ENCODE data around the gene CYB5R4.
A peak's percentile ranks its signal among the peaks of the same experiment; 100 is the strongest.
"Not testable (repeated sequence)": the region's sequence is repeated elsewhere in the genome, so short reads cannot be mapped to it uniquely, and the experiment has no call there.

The CYB5R4 gene

DNA sequence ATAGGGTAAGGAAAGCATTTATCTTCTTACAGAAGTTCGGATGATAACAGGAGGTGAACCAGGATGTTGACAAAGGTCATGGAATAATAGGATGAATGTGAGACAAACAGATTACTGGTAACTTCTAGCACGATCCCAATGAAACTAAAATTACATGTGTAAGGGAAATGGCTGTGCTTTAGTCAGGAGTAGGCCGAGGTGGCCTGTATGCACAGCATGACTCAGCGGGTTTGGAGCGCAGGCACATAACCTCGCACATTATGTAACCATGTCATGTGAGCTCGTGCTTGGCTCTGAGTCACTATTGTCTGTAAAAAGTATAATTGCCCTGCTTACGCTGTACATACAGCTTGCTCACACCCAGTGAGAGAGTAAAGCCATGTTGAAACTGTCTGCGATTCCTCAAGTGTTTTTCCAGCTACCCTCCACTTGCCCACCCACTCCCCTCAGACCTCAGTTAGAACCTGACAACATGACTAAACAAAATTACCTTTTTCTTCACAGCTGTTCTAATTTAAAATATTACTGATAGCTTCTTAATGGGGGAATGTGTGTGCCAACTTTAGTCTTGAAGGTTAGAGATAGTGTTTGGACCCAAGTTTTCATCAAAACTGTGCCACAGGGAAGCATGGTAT is 8.2 kb downstream of the CYB5R4 start:
- peak; percentile 14 for DNase-seq

DNA sequence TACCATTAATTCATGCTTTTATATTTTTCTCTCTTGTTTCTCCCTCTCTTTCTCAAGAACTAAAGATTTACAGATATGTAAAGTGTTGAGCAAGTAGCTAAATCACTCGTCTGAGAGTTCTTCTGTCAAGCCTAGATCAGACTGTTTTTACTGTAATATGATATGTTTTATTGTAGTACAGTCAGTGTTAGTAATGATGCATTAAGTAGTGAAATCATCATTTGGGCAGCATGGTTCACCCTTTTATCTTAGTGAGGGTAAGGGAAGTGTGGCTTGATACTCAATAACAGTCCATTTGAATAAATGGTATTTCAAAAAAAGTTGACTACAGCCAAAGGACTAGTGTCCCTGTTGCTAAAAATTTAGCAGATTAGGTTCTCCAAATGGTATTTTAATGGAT is 9.2 kb downstream of the CYB5R4 start:
- no peak for DNase-seq

DNA sequence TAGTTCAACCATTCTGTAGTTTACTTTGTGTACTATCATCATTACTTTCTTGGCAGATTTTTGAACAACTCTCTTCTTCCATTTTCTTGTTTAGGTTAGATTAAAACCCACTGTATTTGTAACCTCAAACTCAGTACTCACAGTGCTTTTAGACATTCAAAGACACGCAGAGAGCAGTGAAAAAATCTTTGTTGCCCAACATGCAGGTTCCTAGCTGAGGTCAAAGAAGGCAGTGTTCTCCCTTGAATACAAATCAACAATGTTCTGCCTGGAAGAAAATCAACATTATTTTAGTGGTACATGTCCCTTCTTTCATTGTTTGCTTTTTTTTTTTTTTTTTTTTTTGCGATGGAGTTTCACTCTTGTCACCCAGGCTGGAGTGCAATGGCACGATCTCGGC is 11.2 kb downstream of the CYB5R4 start:
- no peak for DNase-seq

DNA sequence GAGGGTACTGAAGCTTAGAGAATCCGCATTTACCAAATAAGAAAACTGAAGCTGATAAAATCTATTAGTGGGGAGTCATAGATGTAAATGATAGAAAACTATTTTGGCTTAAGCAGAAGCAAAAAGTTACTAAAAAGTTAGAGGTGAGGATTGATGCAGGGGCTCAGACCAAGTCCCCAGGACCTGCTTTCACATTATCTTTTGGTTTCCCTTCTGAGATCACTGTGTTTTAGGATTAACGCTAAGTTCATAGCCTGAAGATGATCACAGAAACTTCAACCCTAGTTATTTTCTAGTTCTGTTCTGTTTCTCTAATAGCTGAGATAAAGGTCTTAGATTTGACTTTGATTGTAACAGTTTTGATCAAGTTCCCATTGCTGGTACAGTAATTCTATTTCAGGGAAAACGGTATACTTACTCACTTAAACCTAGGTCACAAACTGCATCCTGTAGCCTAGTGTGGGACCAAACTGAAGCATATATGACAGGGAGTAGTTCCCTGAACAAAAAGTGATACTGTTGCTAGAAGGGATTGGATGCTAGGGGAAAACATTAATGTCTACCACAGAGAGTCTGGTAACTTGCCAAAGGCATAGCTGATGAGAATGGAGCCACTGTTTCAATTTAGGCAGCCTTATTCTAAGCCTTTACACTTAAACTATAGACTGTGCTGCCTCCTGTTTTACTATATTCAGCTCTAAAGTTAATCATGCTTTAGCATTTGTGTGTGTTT is 13.1 kb downstream of the CYB5R4 start:
- no peak for DNase-seq

DNA sequence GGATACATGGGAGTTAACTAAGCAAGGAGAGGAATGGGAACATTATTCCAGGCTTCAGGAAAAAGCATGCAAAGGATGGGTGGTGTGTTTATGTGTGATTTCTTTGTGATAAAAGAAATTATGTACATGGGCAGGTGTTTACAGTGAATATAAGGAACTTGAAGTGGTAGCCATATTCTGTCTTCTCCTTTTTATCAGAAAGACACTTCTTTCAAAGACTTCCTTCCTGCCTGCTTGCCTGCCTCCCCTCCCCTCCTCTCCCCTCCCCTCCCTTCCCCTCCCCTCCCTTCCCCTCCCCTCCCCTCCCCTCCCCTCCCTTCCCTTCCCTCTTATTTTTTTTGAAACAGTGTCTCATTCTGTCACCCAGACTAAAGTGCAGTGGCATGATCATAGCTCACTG is 14.4 kb downstream of the CYB5R4 start:
- no peak for DNase-seq

DNA sequence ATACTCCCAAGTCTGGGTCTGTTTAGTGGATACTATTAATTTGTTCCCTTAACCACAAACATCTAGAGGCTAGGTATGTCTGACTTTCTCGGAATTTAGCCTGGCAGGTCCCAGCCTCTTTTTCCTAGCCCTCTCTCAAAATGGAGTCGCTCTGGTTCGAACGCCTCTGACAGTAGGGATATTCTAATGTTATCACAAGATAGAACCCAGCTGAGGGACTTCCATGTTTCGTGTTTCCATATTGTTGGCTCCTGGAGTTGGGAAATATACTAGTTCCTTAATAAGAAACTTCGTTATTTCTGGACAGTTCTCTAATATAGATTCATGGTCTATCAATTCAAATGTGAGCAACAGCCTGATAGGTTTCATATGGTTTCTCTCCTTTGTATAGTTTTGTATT is 16.4 kb downstream of the CYB5R4 start:
- DNase-seq, result no peak

DNA sequence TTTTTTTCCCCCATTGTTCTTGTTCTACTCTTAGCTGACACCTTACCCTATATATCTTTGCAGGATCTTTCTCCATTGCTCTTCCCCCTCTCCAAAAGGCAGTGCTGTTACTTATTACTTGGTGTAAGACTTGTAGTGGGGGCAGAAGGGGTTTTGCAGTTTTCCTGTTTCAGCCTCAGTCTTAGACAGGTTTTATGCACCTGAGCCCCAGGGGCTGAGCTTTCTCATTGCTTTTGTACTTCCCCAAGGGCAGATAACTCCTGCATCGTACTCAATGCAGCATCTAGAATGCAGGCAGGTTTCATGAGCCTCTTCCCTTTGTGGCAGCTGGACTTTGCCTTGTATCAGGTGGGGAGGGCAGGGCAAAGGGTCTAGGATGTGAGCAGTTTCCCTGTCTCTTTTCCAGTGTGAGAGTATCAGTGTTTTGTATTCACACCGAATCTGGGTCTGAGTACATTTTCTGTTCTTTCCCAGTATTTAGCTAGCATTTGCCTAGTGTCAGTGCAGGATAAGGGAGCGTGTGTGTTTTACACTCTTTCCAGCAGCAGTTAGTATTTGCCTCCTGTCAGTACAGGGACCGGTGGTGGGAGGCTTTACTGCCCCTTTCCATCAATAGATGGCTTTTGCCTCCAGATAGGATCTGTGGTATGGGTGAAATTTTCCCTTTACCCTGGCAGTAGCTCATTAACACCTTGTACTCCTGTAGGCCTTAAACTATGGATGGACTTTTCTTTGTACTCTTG is 19.6 kb downstream of the CYB5R4 start:
- DNase-seq, result no peak

DNA sequence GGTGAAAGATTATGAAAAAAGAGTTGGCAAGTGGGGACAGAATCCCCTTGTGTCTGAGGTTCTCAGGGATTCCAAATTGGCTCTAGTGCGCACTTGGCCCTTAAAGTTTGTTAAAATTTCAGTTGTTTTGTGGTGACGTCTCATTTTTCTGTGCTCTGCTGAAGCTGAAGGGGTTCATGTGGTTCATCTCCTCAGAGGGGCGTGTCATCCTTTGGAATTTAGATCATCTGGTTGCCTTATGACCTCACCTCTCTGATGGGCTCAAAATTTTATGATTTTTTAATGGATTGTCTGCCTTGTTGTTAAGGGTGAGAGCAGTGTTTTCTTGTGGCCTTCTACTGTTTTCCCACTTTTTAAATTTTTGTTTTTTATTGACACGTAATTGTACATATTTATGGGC is 20.3 kb downstream of the CYB5R4 start:
- DNase-seq, result no peak

DNA sequence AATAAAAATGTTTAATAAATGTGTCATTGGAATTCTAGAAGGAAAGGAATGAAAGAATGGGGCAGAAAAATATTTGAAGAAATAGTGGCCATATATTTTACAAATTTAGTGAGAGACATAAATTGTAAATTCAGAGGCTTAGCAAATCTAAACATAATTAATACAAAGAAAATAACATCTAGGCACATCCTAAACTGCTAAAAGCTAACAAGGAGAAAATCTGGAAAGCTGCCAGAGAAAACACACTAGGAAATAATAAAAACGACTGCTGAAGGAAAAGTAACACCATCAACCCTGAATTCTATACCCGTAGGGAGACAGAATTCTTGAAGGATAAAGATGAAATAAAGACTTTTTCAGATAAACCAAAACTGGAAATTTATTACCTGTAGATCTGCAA is 23.8 kb downstream of the CYB5R4 start:
- DNase-seq, result no peak

DNA sequence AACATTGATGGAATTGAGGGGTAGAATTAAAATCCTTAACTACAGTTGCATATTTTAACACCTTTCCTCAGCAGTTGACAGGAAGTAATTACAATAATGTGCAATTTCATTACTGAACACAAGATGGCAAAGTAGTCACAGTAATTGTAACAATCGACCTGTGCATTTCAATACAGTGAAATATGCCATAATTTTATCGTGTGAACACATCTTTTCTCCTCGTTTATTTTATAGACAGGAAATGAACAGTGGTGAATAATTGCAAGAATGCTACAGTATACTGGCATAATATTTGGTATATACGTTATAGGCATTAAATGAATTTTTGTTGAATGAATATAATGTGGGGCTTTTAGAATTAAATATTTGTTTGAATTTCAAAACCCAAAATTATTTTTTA is 25.0 kb downstream of the CYB5R4 start:
- DNase-seq, result no peak

DNA sequence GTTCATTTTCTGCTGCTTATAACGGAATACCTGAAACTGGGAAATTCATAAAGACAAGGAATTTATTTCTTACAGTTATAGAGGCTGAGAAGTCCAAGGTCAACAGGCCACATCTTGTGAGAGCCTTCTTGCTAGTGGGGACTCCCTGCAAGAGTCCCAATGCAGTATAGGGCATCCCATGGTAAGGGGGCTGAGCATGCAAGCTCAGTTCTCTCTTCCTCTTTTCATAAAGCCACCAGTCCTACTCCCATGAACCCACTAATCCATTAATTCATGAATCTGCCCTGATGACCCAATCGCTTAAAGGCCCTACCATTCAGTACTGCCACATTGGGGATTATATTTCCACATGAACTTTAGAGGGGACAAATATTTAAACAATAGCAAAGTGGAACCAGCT is 26.5 kb downstream of the CYB5R4 start:
- no peak for DNase-seq

DNA sequence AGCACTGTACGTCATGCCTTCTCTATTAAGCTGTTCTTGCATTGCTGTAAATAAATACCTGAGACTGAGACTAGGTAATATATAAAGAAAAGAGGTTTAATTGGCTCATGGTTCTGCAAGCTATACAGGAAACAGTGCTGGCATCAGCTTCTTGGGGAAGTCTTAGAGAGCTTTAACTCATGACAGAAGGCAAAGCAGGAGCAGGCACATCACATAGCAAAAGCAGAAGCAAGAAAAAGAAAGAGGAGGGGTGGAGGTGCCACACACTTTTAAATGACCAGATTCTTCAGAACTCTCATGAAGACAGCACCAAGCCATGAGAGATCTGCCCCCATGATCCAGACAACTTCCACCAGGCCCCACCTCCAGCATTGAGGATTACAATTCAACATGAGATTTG is 30.1 kb downstream of the CYB5R4 start:
- no peak for DNase-seq

DNA sequence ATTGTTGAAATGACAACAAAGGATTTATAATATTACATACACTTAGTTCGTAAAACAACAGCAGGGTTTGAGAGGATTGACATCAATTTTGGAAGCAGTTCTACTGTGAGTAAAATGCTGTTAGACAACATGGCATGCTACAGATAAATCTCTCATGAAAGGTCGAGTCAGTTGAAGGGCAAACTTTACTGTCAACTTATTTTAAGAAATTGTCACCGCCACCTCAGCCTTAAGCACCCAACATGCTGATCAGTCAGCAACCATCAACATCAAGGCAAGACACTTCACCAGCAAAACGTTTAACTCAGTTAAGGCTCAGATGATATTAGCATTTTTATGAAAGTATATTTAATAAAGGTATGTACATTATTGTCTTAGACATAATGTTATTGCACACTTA is 31.0 kb downstream of the CYB5R4 start:
- DNase-seq, result no peak

DNA sequence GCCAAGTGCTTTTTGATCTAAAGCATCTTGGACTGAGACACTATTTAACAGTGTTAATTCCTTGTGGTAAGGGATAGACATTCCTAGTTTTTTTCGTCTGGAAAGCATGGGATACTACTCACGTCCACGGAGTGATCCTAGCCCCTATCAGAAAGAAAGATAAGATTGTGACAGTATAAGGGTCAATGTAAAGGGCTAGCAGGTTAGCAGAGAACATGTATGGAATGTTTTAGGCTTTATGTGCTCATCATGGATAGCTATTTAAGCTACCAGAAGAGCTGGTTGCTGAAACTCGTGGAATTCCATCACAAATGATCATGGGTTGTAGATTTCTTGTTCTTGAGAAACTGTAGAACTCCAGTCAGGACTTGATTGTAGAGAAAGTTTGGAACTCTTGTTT is 32.1 kb downstream of the CYB5R4 start:
- no peak for DNase-seq

DNA sequence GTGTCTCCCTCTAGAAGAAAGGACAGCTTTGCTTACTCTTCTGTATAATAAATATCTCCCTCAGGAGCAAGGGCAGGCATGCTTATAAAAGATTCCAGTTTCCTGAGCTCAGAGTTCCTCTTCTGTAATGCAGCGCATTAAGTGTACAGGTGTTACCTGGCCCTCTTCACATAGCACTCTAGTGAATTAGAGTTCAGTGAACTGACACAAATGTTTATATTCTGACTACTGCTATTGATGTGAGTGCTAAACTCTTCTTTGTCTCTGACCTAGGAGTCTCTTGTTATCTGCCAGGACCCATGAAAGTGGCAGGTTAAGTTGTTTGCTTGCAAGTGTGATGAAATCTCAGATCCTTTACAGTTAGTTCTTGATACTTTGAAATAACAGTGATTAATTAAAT is 33.5 kb downstream of the CYB5R4 start:
- DNase-seq, result no peak

DNA sequence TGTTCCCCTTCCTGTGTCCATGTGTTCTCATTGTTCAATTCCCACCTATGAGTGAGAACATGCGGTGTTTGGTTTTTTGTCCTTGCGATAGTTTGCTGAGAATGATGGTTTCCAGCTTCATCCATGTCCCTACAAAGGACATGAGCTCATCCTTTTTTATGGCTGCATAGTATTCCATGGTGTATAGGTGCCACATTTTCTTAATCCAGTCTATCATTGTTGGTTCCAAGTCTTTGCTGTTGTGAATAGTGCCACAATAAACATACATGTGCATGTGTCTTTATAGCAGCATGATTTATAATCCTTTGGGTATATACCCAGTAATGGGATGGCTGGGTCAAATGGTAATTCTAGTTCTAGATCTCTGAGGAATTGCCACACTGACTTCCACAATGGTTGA is 37.6 kb downstream of the CYB5R4 start:
- DNase-seq, result not testable (repeated sequence)

DNA sequence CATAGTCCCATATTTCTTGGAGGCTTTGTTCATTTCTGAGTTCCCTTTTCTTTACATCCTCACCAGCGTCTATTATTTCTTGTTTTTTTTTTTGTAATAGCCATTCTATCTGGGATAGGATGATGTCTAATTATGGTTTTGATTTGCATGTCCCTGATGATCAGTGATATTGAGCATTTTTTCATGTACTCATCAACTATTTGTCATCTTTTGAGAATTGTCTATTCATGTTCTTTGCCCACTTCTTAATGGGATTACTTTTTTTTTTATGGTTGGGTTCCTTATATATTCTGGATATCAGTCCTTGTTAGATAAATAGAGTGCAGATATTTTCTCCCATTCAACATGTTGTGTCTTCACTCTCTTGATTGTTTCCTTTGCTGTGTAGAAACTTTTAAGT is 42.1 kb downstream of the CYB5R4 start:
- DNase-seq, result no peak

DNA sequence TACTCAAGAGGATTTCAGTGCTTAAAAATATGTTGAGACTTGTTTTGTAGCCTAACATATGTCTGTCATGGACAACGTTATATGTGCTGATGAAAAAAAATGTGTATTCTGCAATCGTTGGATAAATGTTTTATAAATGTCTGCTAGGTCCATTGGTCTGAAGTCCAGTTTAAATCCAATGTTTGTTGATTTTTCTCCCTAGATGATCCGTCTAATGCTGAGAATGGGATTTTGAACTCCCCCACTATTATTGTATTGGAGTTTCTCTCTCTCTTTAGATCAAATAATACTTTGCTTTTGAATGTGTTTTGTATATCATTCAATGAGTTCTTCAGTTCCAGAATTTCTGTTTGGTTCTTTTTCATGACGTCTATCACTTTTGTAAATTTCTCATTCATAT is 44.9 kb downstream of the CYB5R4 start:
- no peak for DNase-seq

DNA sequence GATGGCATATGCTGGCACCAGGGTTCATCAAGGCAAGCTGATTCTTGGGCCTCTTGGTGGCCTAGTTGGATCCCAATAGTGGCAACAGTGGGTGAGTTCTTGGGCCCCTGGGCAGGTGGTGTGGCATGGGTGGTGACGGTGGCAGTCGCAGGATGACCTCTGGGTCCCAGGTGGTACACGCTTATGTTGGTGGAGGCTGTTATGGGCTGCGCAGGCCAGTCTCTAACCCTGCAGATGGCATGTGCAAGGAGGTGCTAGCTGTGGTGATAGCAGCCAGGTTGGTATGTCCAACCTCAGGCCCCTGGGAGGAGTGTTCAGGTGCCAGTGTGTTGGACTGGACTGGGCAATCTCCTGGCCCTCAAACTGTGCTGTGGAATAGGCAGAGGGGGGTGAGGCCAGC is 46.2 kb downstream of the CYB5R4 start:
- DNase-seq, result no peak

DNA sequence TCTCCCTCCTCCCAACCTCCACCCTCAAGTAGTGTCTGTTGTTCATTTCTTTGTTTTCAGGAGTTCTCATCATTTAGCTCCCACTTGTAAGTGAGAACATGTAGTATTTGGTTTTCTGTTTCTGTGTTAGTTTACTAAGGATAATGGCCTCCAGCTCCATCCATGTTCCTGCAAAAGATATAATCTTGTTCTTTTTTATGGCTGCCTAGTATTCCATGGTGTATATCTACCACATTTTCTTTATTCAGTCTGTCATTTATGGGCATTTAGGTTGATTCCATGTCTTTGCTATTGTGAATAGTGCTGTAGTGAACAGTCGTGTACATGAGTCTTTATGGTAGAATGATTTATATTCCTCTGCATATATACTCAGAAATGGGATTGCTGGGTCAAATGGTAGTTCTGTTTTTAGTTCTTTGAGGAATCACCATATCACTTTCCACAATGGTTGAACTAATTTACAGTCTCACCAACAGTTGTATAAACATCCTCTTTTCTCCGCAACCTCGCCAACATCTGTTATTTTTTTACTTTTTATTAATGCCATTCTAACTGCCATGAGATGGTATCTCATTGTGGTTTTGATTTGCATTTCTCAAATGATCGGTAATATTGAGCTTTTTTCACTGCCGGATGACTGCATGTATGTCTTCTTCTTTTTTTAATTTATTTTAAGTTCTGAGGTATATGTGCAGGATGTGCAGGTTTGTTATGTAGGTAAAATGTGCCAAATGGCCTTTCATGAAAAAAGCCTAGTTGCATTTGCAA is 48.3 kb downstream of the CYB5R4 start:
- not testable (repeated sequence) for DNase-seq

DNA sequence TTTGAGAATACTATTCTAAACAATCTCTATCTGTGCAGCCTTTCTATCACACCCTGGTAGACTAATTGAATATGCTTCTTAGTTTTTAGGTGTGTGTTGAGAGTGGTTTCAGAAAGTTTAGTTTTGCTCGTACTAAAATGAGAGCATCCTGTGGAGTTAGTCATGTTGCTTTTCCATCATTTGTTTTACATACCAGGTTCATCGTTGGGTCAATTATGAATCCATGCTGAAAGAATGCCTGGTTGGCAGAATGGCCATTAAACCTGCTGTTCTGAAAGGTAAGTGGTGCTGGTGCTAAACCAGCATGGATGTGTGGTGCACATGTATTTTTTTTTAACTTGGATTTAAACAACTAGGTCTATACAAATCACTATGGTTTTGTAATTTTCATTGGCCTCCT is 49.3 kb downstream of the CYB5R4 start:
- DNase-seq, result no peak

DNA sequence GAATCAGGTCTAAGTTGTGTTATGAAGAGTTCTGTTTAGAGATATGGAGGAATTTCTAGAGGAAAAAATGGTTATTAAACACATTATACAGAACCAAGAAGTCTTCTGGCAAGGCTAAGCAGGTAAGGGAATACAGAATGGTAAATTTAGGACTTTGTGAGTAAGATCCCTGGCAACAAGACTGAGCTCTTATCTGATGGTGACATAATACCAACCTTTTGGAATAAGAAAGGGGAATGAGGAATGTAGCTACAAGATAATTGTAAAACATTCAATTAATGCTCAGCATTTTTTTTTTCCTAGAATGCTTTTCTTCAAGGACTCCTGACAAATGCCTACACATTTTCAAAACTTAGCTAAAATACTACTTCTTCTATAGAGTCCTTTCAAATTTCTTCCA is 51.8 kb downstream of the CYB5R4 start:
- DNase-seq, result no peak

DNA sequence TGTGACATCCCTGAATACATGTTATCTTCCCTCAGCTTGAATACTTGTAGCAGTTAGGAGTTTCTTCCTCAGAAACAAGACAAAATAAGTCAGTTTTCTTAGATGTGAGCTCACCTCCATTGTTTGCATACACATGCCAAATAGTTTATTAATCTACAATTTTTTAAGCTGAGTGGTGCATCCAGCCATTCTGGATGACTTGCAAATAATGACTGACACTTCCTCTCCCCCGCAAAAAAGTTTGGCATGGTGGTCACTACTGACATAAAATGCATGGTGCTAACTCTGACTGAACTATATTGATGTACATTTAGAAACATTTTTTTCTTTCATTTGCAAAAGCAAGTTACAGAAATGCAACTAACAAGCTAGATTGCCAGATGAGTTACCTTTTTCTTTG is 55.5 kb downstream of the CYB5R4 start:
- DNase-seq, result no peak

DNA sequence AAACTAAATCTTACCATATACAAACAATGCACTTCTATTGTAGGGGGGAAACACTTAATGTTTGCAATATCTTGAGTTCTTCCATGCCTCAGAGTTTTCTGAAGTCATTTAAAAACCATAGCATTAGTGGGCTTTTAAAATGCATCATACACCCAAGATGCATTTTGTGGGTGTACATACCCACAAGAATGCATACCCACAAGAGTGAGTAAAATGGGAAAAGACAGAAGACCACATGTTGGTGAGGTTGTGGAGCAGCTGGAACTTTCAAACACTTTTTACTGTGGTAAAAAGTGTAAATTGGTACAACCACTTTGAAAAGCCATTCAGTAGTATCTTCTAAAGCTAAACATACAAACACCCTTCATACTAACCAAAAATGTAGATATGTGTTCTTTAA is 57.5 kb downstream of the CYB5R4 start:
- DNase-seq, result no peak
